IMR-90 (cell line): ENCODE data around the gene GARNL3. TPM values are rescaled to one million over a fixed set of nuclear protein-coding genes. Genes with fewer than 3 reads are reported as not detected.

ENCODE experiments used
- ATAC-seq: fragments of 200-7000 bp; cut with Tn5 transposase; 2 replicates; pipeline ENCODE4 v1.9.1; 2020; ENCODE audit warnings: low read depth, mild to moderate bottlenecking, moderate library complexity
- BruUV-seq: library from RNA; stranded (reverse); fragments of 400-500 nt; replicated peaks from 2 replicates; lab custom pipeline; 2021; lab: Mats Ljungman, UMichigan
- CTCF ChIA-PET: fragments of 300-600 bp; formaldehyde crosslinking; extraction: SDS; loops from one replicate; lab custom pipeline; 2021; ENCODE audit warnings: antibody characterized with exemption; lab: Yijun Ruan, JAX
- POLR2A ChIA-PET: fragments of 300-600 bp; sonication (Branson Sonifier 250); formaldehyde crosslinking; loops from one replicate; lab custom pipeline; 2022; ENCODE audit warnings: antibody characterized with exemption; ENCODE audit not compliant: unreplicated experiment; lab: Charles Lee
- DNase-seq: peaks from one replicate; pipeline ENCODE4 v3.0.0; 2013
- H2AFZ ChIP-seq: replicated peaks from 2 replicates; pipeline ENCODE3; 2013; ENCODE audit warnings: low read length, mild to moderate bottlenecking; ENCODE audit not compliant: poor library complexity
- H2AK5ac ChIP-seq: 2 replicates; pipeline ENCODE4 v1.6.1; 2013; ENCODE audit warnings: low read depth, low read length, inconsistent platforms
- H2AK9ac ChIP-seq: replicated peaks from 2 replicates; pipeline ENCODE3; 2013; ENCODE audit warnings: mild to moderate bottlenecking, low read depth, low read length, moderate library complexity; ENCODE audit not compliant: poor library complexity
- H2BK120ac ChIP-seq: 2 replicates; pipeline ENCODE4 v1.6.1; 2013; ENCODE audit warnings: low read depth, low read length, inconsistent platforms
- H2BK15ac ChIP-seq: 3 replicates; pipeline ENCODE4 v1.6.1; 2013; ENCODE audit warnings: low read depth, low read length, inconsistent platforms
- H2BK20ac ChIP-seq: 2 replicates; pipeline ENCODE4 v1.6.1; 2013; ENCODE audit warnings: low read depth, mild to moderate bottlenecking, inconsistent platforms, low read length, moderate library complexity
- H2BK5ac ChIP-seq: 2 replicates; pipeline ENCODE4 v1.6.1; 2013; ENCODE audit warnings: mild to moderate bottlenecking, low read depth, low read length, inconsistent platforms; ENCODE audit not compliant: poor library complexity, severe bottlenecking
- H3K14ac ChIP-seq: replicated peaks from 2 replicates; pipeline ENCODE4 v1.6.1; 2013; ENCODE audit warnings: low read depth, low read length, inconsistent platforms
- H3K18ac ChIP-seq: 2 replicates; pipeline ENCODE4 v1.6.1; 2013; ENCODE audit warnings: low read depth, low read length, control low read depth
- H3K23ac ChIP-seq: 2 replicates; pipeline ENCODE4 v1.6.1; 2013; ENCODE audit warnings: low read depth, low read length, inconsistent platforms
- H3K27ac ChIP-seq: 2 replicates; pipeline ENCODE4 v1.5.1; 2013; ENCODE audit warnings: mild to moderate bottlenecking, control low read depth, low read length; ENCODE audit not compliant: insufficient read depth
- H3K27me3 ChIP-seq: 2 replicates; pipeline ENCODE4 v1.6.1; 2013; ENCODE audit warnings: low read length; ENCODE audit not compliant: control insufficient read depth, insufficient read depth
- H3K36me3 ChIP-seq: 2 replicates; pipeline ENCODE4 v1.6.1; 2013; ENCODE audit warnings: low read length, mixed read lengths; ENCODE audit not compliant: control insufficient read depth, insufficient read depth
- H3K4ac ChIP-seq: 2 replicates; pipeline ENCODE4 v1.6.1; 2013; ENCODE audit warnings: low read depth, low read length, inconsistent platforms
- H3K4me1 ChIP-seq: 2 replicates; pipeline ENCODE4 v1.6.1; 2013; ENCODE audit warnings: low read length, mixed read lengths; ENCODE audit not compliant: control insufficient read depth, insufficient read depth
- H3K4me2 ChIP-seq: 2 replicates; pipeline ENCODE4 v1.6.1; 2013; ENCODE audit warnings: low read depth, mild to moderate bottlenecking, control low read depth, low read length, moderate library complexity
- H3K4me3 ChIP-seq: 2 replicates; pipeline ENCODE4 v1.5.1; 2013; ENCODE audit warnings: low read depth, mild to moderate bottlenecking, control low read depth, low read length, moderate library complexity; ENCODE audit not compliant: insufficient read depth
- H3K56ac ChIP-seq: 2 replicates; pipeline ENCODE4 v1.6.1; 2013; ENCODE audit warnings: low read length, inconsistent platforms; ENCODE audit not compliant: insufficient read depth; ENCODE audit errors: extremely low read depth
- H3K79me1 ChIP-seq, 2 experiments: 2 replicates each; pipeline ENCODE4 v1.6.1; 2013; ENCODE audit warnings: low read length in 2 of 2, inconsistent platforms in 1 of 2, low read depth in 1 of 2
- H3K9ac ChIP-seq: 2 replicates; pipeline ENCODE4 v1.6.1; 2013; ENCODE audit warnings: low read depth, low read length, control low read depth
- H3K9me1 ChIP-seq: 2 replicates; pipeline ENCODE4 v1.6.1; 2013; ENCODE audit warnings: low read length, inconsistent platforms; ENCODE audit not compliant: insufficient read depth
- H3K9me3 ChIP-seq: 2 replicates; pipeline ENCODE4 v1.6.1; 2013; ENCODE audit warnings: low read length; ENCODE audit not compliant: control insufficient read depth, insufficient read depth
- H4K20me1 ChIP-seq: 2 replicates; pipeline ENCODE4 v1.6.1; 2013; ENCODE audit warnings: low read length, inconsistent platforms; ENCODE audit not compliant: insufficient read depth
- H4K5ac ChIP-seq: 2 replicates; pipeline ENCODE4 v1.6.1; 2013; ENCODE audit warnings: mild to moderate bottlenecking, low read depth, low read length, control low read depth
- H4K8ac ChIP-seq, 2 experiments: 2 replicates each; pipeline ENCODE4 v1.6.1; 2013; ENCODE audit warnings: low read depth in 2 of 2, low read length in 2 of 2, control low read depth in 1 of 2, inconsistent platforms in 1 of 2
- H4K91ac ChIP-seq: 2 replicates; pipeline ENCODE4 v1.6.1; 2013; ENCODE audit warnings: low read depth, low read length, inconsistent platforms; ENCODE audit not compliant: insufficient read depth
- BHLHE40 ChIP-seq: fragments of 150-350 bp; IDR thresholded peaks from 2 replicates; pipeline ENCODE4 v1.6.1; 2016; ENCODE audit warnings: mild to moderate bottlenecking, low read depth, low read length
- CEBPB ChIP-seq: IDR thresholded peaks from 2 replicates; pipeline ENCODE4 v1.6.1; 2012; ENCODE audit warnings: low read depth, low read length, improper control_type of control experiment
- CHD1 ChIP-seq: IDR thresholded peaks from 2 replicates; pipeline ENCODE4 v1.6.1; 2012; ENCODE audit warnings: low read depth, low read length, improper control_type of control experiment
- CTCF ChIP-seq: conservative IDR thresholded peaks from 2 replicates; pipeline ENCODE4 v1.5.1; 2012; ENCODE audit warnings: mild to moderate bottlenecking, low read depth, low read length, improper control_type of control experiment
- ELK1 ChIP-seq: fragments of 150-350 bp; IDR thresholded peaks from 2 replicates; pipeline ENCODE4 v1.6.1; 2016; ENCODE audit warnings: low read depth, mild to moderate bottlenecking, low read length, moderate library complexity, borderline replicate concordance
- FOS ChIP-seq: fragments of 150-350 bp; IDR thresholded peaks from 2 replicates; pipeline ENCODE4 v1.6.1; 2016; ENCODE audit warnings: low read depth, low read length
- MAFK ChIP-seq: IDR thresholded peaks from 2 replicates; pipeline ENCODE4 v1.6.1; 2012; ENCODE audit warnings: low read depth, low read length, improper control_type of control experiment
- MAZ ChIP-seq: IDR thresholded peaks from 2 replicates; pipeline ENCODE4 v1.6.1; 2012; ENCODE audit warnings: low read depth, mild to moderate bottlenecking, low read length, improper control_type of control experiment, moderate library complexity, borderline replicate concordance
- MXI1 ChIP-seq: IDR thresholded peaks from 2 replicates; pipeline ENCODE4 v1.6.1; 2012; ENCODE audit warnings: low read depth, mild to moderate bottlenecking, low read length, moderate library complexity, borderline replicate concordance
- NFE2L2 ChIP-seq: fragments of 150-350 bp; IDR thresholded peaks from 2 replicates; pipeline ENCODE4 v1.6.1; 2016; ENCODE audit warnings: low read depth, mild to moderate bottlenecking, low read length
- POLR2A ChIP-seq: IDR thresholded peaks from 2 replicates; pipeline ENCODE4 v1.6.1; 2012; ENCODE audit warnings: mild to moderate bottlenecking, low read depth, low read length
- RAD21 ChIP-seq: IDR thresholded peaks from 2 replicates; pipeline ENCODE4 v1.6.1; 2012; ENCODE audit warnings: low read length, improper control_type of control experiment
- RCOR1 ChIP-seq: IDR thresholded peaks from 2 replicates; pipeline ENCODE4 v1.6.1; 2012; ENCODE audit warnings: mild to moderate bottlenecking, low read length, improper control_type of control experiment; ENCODE audit not compliant: insufficient replicate concordance
- RFX5 ChIP-seq: IDR thresholded peaks from 2 replicates; pipeline ENCODE4 v1.8.0; 2012; ENCODE audit warnings: low read depth, mild to moderate bottlenecking, low read length, moderate library complexity
- SMC3 ChIP-seq: fragments of 150-350 bp; IDR thresholded peaks from 2 replicates; pipeline ENCODE4 v1.6.1; 2016; ENCODE audit warnings: low read depth, mild to moderate bottlenecking, antibody characterized with exemption, low read length, moderate library complexity
- USF2 ChIP-seq: fragments of 150-350 bp; IDR thresholded peaks from 2 replicates; pipeline ENCODE4 v1.6.1; 2017; ENCODE audit warnings: mild to moderate bottlenecking, antibody characterized with exemption, low read length, low read depth
- WGBS, 2 experiments: methylation state at CpG; one replicate each; pipeline versions ENCODE4 v1.1.5 to v1.1.7; 2013; ENCODE audit warnings: missing lambda C conversion rate in 2 of 2; ENCODE audit not compliant: insufficient read length in 1 of 2; ENCODE audit errors: extremely low coverage in 2 of 2; 5-methylcytosine and 5-hydroxymethylcytosine counted together
- dilution Hi-C: fragments of 300-500 bp; cut with HindIII; formaldehyde crosslinking; loops from one replicate; pipeline ENCODE4 v1.14.3; 2018; ENCODE audit warnings: low sequenced_read_pairs; ENCODE audit not compliant: unreplicated experiment
- in situ Hi-C: fragments of 300-500 bp; cut with MboI; formaldehyde crosslinking; loops from 3 replicates; pipeline ENCODE4 v1.14.3; 2019; ENCODE audit warnings: low sequenced_read_pairs, inconsistent platforms, mixed read lengths
- intact Hi-C: fragments of 100-400 bp; cut with micrococcal nuclease; formaldehyde crosslinking; loops from 2 replicates; pipeline ENCODE4 v1.10.0; 2022
- polyA plus RNA-seq, 3 experiments: library from polyadenylated mRNA; depleted of rRNA; stranded (reverse); fragments of >200 nt; gene quantifications; 2 replicates each; pipeline ENCODE4 v1.2.3, GENCODE V29; 2012; ENCODE audit warnings: low replicate concordance in 1 of 3
- total RNA-seq: library from RNA; depleted of rRNA; stranded (reverse); fragments of >200 nt; gene quantifications from 2 replicates; pipeline ENCODE4 v1.2.3, GENCODE V29; 2012

The GARNL3 gene
- total and polyA plus RNA-seq, 2 of the 4 experiments (the other 2 are of a cell fraction): 1.9 to 5.0 TPM

GRCh38 chr9:127382541-127382940 is 118.0 kb downstream of the GARNL3 start:
- POLR2A ChIA-PET: no interaction called here
- in situ Hi-C loops: loop anchor here (25.0 kb wide), 1 partner anchor 445 kb away; no protein-coding TSS in a partner anchor

More at GRCh38 chr9:127382541-127382940, 118.0 kb downstream of the GARNL3 start:
- H3K9me3 ChIP-seq: peaks cover 6% of the 10 kb centered on the region; the same call in 1 of the 2 replicates
- no peak overlapping the region for H2BK15ac ChIP-seq
- H3K27ac ChIP-seq: no peak overlapping the region
- no peak overlapping the region for H3K18ac ChIP-seq
- no peak overlapping the region for H2AK5ac ChIP-seq
- no peak overlapping the region for H2BK5ac ChIP-seq
- no peaks in the 10 kb centered on the region for H4K20me1 ChIP-seq
- H3K23ac ChIP-seq: no peak overlapping the region
- H3K4ac ChIP-seq: no peak overlapping the region
- intact Hi-C loops (no loop called here), dilution Hi-C loops (no loop called here)
- H4K8ac ChIP-seq: no peak overlapping the region
- no peaks in the 10 kb centered on the region for H3K79me1 ChIP-seq
- H4K5ac ChIP-seq: no peak overlapping the region
- no peaks in the 10 kb centered on the region for H3K4me1 ChIP-seq
- H3K14ac ChIP-seq: no peak overlapping the region
- H4K91ac ChIP-seq: no peak overlapping the region
- ATAC-seq (no peak), DNase-seq (no peak)
- WGBS, 2 experiments: no CpG with 5 or more reads among the region's 2 CpGs
- no peak overlapping the region for H3K4me2 ChIP-seq
- no peak overlapping the region for H3K4me3 ChIP-seq
- no peaks in the 10 kb centered on the region for H3K9me1 ChIP-seq
- CTCF ChIA-PET: no interaction called here
- TF ChIP-seq CHD1: no peak
- TF ChIP-seq BHLHE40: no peak
- no peak for TF ChIP-seq ELK1
- no peak for TF ChIP-seq POLR2A
- no peak for TF ChIP-seq RCOR1
- no peak for TF ChIP-seq SMC3
- TF ChIP-seq USF2: no peak
- TF ChIP-seq MAZ: no peak
- TF ChIP-seq CEBPB: no peak
- TF ChIP-seq CTCF: no peak
- TF ChIP-seq MAFK: no peak
- no peak for TF ChIP-seq NFE2L2
- TF ChIP-seq FOS: no peak
- TF ChIP-seq RAD21: no peak
- no peak for TF ChIP-seq RFX5
- no peak for TF ChIP-seq MXI1
- no peak overlapping the region for H2AFZ ChIP-seq
- H3K56ac ChIP-seq: no peak overlapping the region
- H2AK9ac ChIP-seq: no peak overlapping the region
- BruUV-seq: no TSS peak
- no peak overlapping the region for H3K9ac ChIP-seq
- H3K36me3 ChIP-seq: no peaks in the 10 kb centered on the region
- peaks cover 28% of the 10 kb centered on the region for H3K27me3 ChIP-seq
- H2BK120ac ChIP-seq: no peak overlapping the region
- H2BK20ac ChIP-seq: no peak overlapping the region
